Vagina (tissue), 2 donors: Measurements from ENCODE around the gene R3HDM4. TPM values are rescaled to one million over a fixed set of nuclear protein-coding genes. Genes with fewer than 3 reads are reported as not detected.

Source experiments
- DNase-seq, 2 donors: peaks; one replicate each; pipeline ENCODE4 v3.0.0-alpha.2; 2017; ENCODE audit errors: extremely low spot score in 2 of 2
- H3K27ac ChIP-seq: fragments of 200-600 bp; sonication (generic); one replicate; pipeline ENCODE4 v1.5.1; 2019
- H3K27me3 ChIP-seq: fragments of 200-600 bp; sonication (generic); one replicate; pipeline ENCODE4 v1.5.1; 2019
- H3K36me3 ChIP-seq, 2 donors: fragments of 200-600 bp; sonication (generic); one replicate each; pipeline ENCODE4 v1.5.1; 2017 to 2019
- H3K4me1 ChIP-seq: fragments of 200-600 bp; sonication (generic); one replicate; pipeline ENCODE4 v1.5.1; 2019
- H3K4me3 ChIP-seq, 2 donors: fragments of 200-600 bp; sonication (generic); 1 replicate in 1 of 2; 2 replicates in 1 of 2; pipeline ENCODE4 v1.5.1; 2016 to 2019
- H3K9me3 ChIP-seq: fragments of 200-600 bp; sonication (generic); one replicate; pipeline ENCODE4 v1.5.1; 2019
- POLR2A ChIP-seq, 2 donors: fragments of 450-650 bp; IDR thresholded peaks; one replicate each; pipeline ENCODE4 v1.6.1; 2017; ENCODE audit warnings: antibody characterized with exemption in 2 of 2, mild to moderate bottlenecking in 2 of 2, moderate library complexity in 2 of 2
- POLR2AphosphoS5 ChIP-seq, 2 donors: sonication (generic); formaldehyde crosslinking; IDR thresholded peaks; one replicate each; pipeline ENCODE4 v1.9.0; 2017; ENCODE audit warnings: antibody characterized with exemption in 2 of 2, mild to moderate bottlenecking in 2 of 2, low read depth in 1 of 2; ENCODE audit not compliant: insufficient read depth in 1 of 2
- intact Hi-C: fragments of 100-400 bp; cut with DNase I; formaldehyde crosslinking; loops from one replicate; pipeline ENCODE4 v1.15.1; 2023
- total RNA-seq: library from RNA; depleted of rRNA; stranded (reverse); fragments of >200 nt; gene quantifications from one replicate; pipeline ENCODE4 v1.2.3, GENCODE V29; 2016
- TF ChIP-seq, protein P1 (sequence below), 3 experiments: fragments of 450-650 bp in 2 of 3; fragments of 200-600 bp in 1 of 3; sonication (generic) in 1 of 3; IDR thresholded peaks; one replicate each; pipeline ENCODE4 v1.5.1; 2017 to 2019; ENCODE audit warnings: antibody characterized with exemption in 3 of 3, mild to moderate bottlenecking in 2 of 3, moderate library complexity in 2 of 3

The R3HDM4 gene
- total RNA-seq, 1 donor from 2014 or later, result 41.3 TPM

DNA sequence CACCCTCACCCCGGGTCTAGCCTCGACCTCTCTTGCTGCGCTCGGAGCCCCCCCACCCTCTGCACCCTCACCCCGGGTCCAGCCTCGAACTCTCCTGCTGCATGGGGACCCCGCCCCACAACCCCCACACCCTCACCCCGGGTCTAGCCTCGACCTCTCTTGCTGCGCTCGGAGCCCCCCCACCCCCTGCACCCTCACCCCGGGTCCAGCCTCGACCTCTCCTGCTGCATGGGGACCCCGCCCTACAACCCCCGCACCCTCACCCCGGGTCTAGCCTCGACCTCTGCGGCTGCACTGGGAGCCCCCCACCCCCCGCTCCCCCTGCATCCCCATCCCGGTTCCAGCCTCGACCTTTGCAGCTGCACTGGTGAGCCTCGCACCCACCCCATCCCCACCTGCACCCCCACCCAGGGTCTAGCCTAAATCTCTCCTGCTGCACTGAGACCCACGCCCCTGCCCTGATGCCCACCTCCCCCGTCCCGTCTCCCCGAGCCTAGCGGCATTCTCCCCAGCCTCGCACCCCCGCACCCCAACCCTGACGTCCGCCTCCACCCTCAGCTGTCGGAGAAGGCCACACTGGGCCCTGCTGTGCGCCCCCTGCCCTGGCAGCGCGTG lies 51.8 kb downstream of the R3HDM4 start:
- no peak for DNase-seq
- Histone ChIP-seq H3K4me1 (peaks cover 48% of the 10 kb centered on the region), H3K36me3 (no peaks in the 10 kb centered on the region), H3K9me3 (no peaks in the 10 kb centered on the region), H3K27me3 (no peaks in the 10 kb centered on the region), H3K27ac (peak overlapping the region; percentile 92), H3K4me3 (peak overlapping the region; percentile 53 to 59)
- intact Hi-C loops, result loop anchor here (5.0 to 10.0 kb wide), 2 partner anchors 86 to 121 kb away; partner anchors contain the start of gene WDR18
- TF ChIP-seq POLR2AphosphoS5 (IDR thresholded peaks at IDR 0.05; ENCODE audit: insufficient read depth in 1 of 2, low read depth in 1 of 2) (no peak), POLR2A (IDR thresholded peaks at IDR 0.05) (no peak)
- TF ChIP-seq, protein P1, sequence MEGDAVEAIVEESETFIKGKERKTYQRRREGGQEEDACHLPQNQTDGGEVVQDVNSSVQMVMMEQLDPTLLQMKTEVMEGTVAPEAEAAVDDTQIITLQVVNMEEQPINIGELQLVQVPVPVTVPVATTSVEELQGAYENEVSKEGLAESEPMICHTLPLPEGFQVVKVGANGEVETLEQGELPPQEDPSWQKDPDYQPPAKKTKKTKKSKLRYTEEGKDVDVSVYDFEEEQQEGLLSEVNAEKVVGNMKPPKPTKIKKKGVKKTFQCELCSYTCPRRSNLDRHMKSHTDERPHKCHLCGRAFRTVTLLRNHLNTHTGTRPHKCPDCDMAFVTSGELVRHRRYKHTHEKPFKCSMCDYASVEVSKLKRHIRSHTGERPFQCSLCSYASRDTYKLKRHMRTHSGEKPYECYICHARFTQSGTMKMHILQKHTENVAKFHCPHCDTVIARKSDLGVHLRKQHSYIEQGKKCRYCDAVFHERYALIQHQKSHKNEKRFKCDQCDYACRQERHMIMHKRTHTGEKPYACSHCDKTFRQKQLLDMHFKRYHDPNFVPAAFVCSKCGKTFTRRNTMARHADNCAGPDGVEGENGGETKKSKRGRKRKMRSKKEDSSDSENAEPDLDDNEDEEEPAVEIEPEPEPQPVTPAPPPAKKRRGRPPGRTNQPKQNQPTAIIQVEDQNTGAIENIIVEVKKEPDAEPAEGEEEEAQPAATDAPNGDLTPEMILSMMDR (IDR thresholded peaks at IDR 0.05), result no peak

DNA sequence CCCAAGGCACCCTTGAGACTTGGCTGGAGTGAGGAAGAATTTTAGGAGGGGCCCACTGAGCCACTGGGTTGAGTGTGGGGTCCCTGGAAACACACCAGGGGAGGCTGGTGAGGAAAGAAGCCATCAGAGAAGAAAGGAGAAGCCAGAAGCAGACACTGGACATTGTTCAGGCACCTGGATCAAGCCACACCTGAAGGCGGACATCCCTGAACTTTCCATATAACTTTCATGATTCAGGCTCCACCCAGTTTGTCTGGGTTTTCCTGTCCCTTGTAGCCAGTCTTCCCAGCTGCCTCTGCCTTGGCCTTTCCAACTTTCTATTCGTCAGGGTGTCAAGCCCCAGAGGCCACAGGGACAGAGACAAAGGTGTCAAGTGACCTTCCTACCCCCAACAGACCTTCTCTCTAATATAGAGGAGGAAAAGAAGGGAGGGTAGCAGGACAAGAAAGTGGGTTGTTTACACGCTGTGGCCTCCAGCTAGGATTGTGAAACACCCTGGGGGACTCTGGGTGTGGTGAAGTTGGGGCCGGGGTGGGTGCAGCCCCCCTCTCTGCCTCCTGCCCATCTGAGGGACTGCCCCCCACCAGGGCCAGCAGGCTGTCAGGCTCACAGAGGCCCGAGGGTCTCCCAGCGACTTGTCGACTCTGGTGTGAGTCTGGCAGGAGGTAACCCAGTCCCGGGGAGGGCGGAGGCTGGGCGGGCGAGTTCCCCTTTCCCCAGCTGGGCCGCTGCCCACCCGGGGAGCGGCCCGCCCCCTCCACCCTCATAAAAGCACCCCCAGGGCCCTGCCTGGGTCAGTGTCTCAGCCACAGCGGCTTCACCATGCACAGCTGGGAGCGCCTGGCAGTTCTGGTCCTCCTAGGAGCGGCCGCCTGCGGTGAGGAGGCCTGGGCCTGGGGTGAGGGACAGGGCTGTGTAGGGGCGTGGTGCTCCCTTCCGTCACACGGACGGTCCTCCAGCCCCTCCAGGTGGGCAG lies 53.9 kb downstream of the R3HDM4 start, which contains the start of gene CFD:
CFD (plus strand) TSS at position 797 of the 976 bp plus-strand sequence; CDS start at position 823, 26 bp downstream.
- Histone ChIP-seq H3K27ac (peak within 1 kb of the TSS; percentile 92), H3K36me3 (no peaks in the 10 kb centered on the region), H3K4me3 (peak within 1 kb of the TSS; percentile 53 to 59), H3K9me3 (no peaks in the 10 kb centered on the region), H3K4me1 (peaks cover 48% of the 10 kb centered on the region), H3K27me3 (no peaks in the 10 kb centered on the region)
- intact Hi-C loops, result loop anchor here (5.0 kb wide), 1 partner anchor 63 kb away; no protein-coding TSS in a partner anchor
- no peak for DNase-seq
- TF ChIP-seq POLR2A (IDR thresholded peaks at IDR 0.05) (peak in 1 of 2 donors; percentile 79), POLR2AphosphoS5 (IDR thresholded peaks at IDR 0.05; ENCODE audit: insufficient read depth in 1 of 2, low read depth in 1 of 2) (peak in 1 of 2 donors; percentile 92)
- TF ChIP-seq, protein P1 (IDR thresholded peaks at IDR 0.05), result no peak

DNA sequence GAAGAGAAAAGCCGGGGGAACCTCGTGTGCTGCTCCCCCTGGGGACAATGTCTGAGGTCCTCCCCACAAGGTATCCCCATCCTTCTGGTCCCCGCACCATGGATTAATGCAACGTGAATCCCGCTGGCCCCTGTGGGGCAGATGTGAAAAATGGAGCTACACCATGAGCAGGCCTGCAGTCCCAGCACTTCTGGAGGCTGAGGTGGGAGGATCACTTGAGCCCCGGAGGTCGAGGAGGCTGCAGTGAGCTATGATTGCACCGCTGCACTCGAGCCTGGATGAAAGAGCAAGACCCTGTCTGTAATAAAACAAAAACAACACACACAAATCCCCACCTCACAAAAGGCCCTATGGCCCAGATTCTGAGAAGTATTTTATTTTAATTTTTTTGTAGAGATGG lies 54.7 kb downstream of the R3HDM4 start:
- peak overlapping the region; percentile 92 for H3K27ac ChIP-seq
- intact Hi-C loops, result loop anchor here (5.0 kb wide), 1 partner anchor 64 kb away; no protein-coding TSS in a partner anchor
- TF ChIP-seq POLR2AphosphoS5 (IDR thresholded peaks at IDR 0.05; ENCODE audit: insufficient read depth in 1 of 2, low read depth in 1 of 2) (no peak), POLR2A (IDR thresholded peaks at IDR 0.05) (no peak)
- TF ChIP-seq, protein P1 (IDR thresholded peaks at IDR 0.05), result no peak
- H3K9me3 ChIP-seq, result no peaks in the 10 kb centered on the region
- no peak overlapping the region for H3K4me3 ChIP-seq
- H3K4me1 ChIP-seq, result peaks cover 46% of the 10 kb centered on the region
- H3K36me3 ChIP-seq, result no peaks in the 10 kb centered on the region
- H3K27me3 ChIP-seq, result no peaks in the 10 kb centered on the region
- no peak for DNase-seq

DNA sequence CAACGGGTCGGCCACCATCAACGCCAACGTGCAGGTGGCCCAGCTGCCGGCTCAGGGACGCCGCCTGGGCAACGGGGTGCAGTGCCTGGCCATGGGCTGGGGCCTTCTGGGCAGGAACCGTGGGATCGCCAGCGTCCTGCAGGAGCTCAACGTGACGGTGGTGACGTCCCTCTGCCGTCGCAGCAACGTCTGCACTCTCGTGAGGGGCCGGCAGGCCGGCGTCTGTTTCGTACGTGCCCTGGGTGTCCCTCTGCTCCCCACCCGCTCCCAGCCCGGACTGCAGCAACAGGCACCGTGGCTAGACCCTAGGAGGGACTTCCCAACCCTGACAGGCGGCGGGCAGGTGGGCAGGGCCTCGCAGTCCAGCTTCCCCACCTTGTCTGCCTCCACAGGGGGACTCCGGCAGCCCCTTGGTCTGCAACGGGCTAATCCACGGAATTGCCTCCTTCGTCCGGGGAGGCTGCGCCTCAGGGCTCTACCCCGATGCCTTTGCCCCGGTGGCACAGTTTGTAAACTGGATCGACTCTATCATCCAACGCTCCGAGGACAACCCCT lies 57.4 kb downstream of the R3HDM4 start:
- H3K9me3 ChIP-seq, result no peaks in the 10 kb centered on the region
- no peaks in the 10 kb centered on the region for H3K36me3 ChIP-seq
- H3K4me3 ChIP-seq, result no peak overlapping the region
- TF ChIP-seq, protein P1 (IDR thresholded peaks at IDR 0.05), result no peak
- no peak for TF ChIP-seq POLR2AphosphoS5 (IDR thresholded peaks at IDR 0.05; ENCODE audit: insufficient read depth in 1 of 2, low read depth in 1 of 2)
- no peak for TF ChIP-seq POLR2A (IDR thresholded peaks at IDR 0.05)
- no peak overlapping the region for H3K27ac ChIP-seq
- peaks cover 35% of the 10 kb centered on the region for H3K4me1 ChIP-seq
- peaks cover 9% of the 10 kb centered on the region for H3K27me3 ChIP-seq
- intact Hi-C loops, result loop anchor here (5.0 kb wide), 1 partner anchor 67 kb away; no protein-coding TSS in a partner anchor
- no peak for DNase-seq
